ENCODE measurements around the gene TOPORS. TPM values are rescaled to one million over a fixed set of nuclear protein-coding genes. Genes with fewer than 3 reads are reported as not detected.
"Not testable (repeated sequence)": the region's sequence is repeated elsewhere in the genome, so short reads cannot be mapped to it uniquely, and the experiment has no call there.

Gene TOPORS
- total RNA-seq, 3 donors from 2014 or later, result 12.5 to 18.2 (median 16.6) TPM

- no peak for DNase-seq
- H3K4me1 ChIP-seq (ENCODE audit: low read depth), result no peaks in the 10 kb centered on the region
- intact Hi-C loops (cut with DNase I, micrococcal nuclease), result no loop called here
- H3K4me3 ChIP-seq, result no peak overlapping the region
- no peak for ATAC-seq
- no peaks in the 10 kb centered on the region for H3K36me3 ChIP-seq (ENCODE audit: low read depth)
- TF ChIP-seq CTCF (IDR thresholded peaks at IDR 0.05), result no peak
- no peaks in the 10 kb centered on the region for H3K9me3 ChIP-seq
Measured at GRCh38 chr9:32533336-32533735, 19.1 kb downstream of the TOPORS start.

GRCh38 chr9:32526707-32527048 is 25.7 kb downstream of the TOPORS start:
- Histone ChIP-seq H3K4me3 (peak overlapping the region; percentile 22), H3K4me1 (ENCODE audit: low read depth) (peaks cover 4% of the 10 kb centered on the region), H3K9me3 (no peaks in the 10 kb centered on the region), H3K36me3 (ENCODE audit: low read depth) (no peaks in the 10 kb centered on the region)
- intact Hi-C loops (cut with DNase I, micrococcal nuclease), result loop anchor here (10.0 kb wide), 2 partner anchors 48 to 152 kb away; partner anchors contain the start of gene NDUFB6 (in 1 of the 2)
- ATAC-seq (no peak), DNase-seq (no peak)
- TF ChIP-seq CTCF (IDR thresholded peaks at IDR 0.05), result no peak

GRCh38 chr9:32526041-32526706 is 26.2 kb downstream of the TOPORS start, which contains the start of gene RIGI:
TSS of gene RIGI (minus strand) at chr9:32526196. CDS start at chr9:32526166, 30 bp downstream.
- DNase-seq (peak; percentile 94 to 98 (median 95)), ATAC-seq (peak; percentile 95)
- H3K4me3 ChIP-seq, result peak within 1 kb of the TSS; percentile 22
- intact Hi-C loops (cut with DNase I, micrococcal nuclease), result loop anchor here (10.0 kb wide), 2 partner anchors 49 to 151 kb away; partner anchors contain the start of gene NDUFB6 (in 1 of the 2)
- H3K4me1 ChIP-seq (ENCODE audit: low read depth), result peaks cover 4% of the 10 kb centered on the region
- no peaks in the 10 kb centered on the region for H3K36me3 ChIP-seq (ENCODE audit: low read depth)
- TF ChIP-seq CTCF (IDR thresholded peaks at IDR 0.05), result peak; percentile 13
- H3K9me3 ChIP-seq, result no peaks in the 10 kb centered on the region

- peak overlapping the region; percentile 22 for H3K4me3 ChIP-seq
- H3K36me3 ChIP-seq (ENCODE audit: low read depth), result no peaks in the 10 kb centered on the region
- peaks cover 4% of the 10 kb centered on the region for H3K4me1 ChIP-seq (ENCODE audit: low read depth)
- ATAC-seq, result peak; percentile 2
- H3K9me3 ChIP-seq, result no peaks in the 10 kb centered on the region
- TF ChIP-seq CTCF (IDR thresholded peaks at IDR 0.05), result no peak
- intact Hi-C loops (cut with DNase I, micrococcal nuclease), result loop anchor here (10.0 kb wide), 2 partner anchors 49 to 151 kb away; partner anchors contain the start of gene NDUFB6 (in 1 of the 2)
- no peak for DNase-seq
Measured at GRCh38 chr9:32525709-32526030, 26.7 kb downstream of the TOPORS start.

- H3K4me1 ChIP-seq (ENCODE audit: low read depth), result peaks cover 4% of the 10 kb centered on the region
- DNase-seq, result peak in 1 of 3 donors; percentile 46
- peak overlapping the region; percentile 22 for H3K4me3 ChIP-seq
- no peak for TF ChIP-seq CTCF (IDR thresholded peaks at IDR 0.05)
- no peaks in the 10 kb centered on the region for H3K36me3 ChIP-seq (ENCODE audit: low read depth)
- intact Hi-C loops (cut with DNase I, micrococcal nuclease), result loop anchor here (10.0 kb wide), 2 partner anchors 50 to 150 kb away; partner anchors contain the start of gene NDUFB6 (in 1 of the 2)
- ATAC-seq, result peak; percentile 66
- no peaks in the 10 kb centered on the region for H3K9me3 ChIP-seq
Measured at GRCh38 chr9:32524892-32525708, 27.3 kb downstream of the TOPORS start.

GRCh38 chr9:32524558-32524891 is 27.9 kb downstream of the TOPORS start:
- ATAC-seq; H3K4me1 ChIP-seq (ENCODE audit: low read depth); H3K4me3 ChIP-seq; H3K36me3 ChIP-seq (ENCODE audit: low read depth); H3K9me3 ChIP-seq; DNase-seq: not testable (repeated sequence)
- intact Hi-C loops (cut with DNase I, micrococcal nuclease), result loop anchor here (10.0 kb wide), 2 partner anchors 50 to 150 kb away; partner anchors contain the start of gene NDUFB6 (in 1 of the 2)

Measured in mucosa of descending colon (tissue), 3 donors.